Ascending aorta (tissue), 2 donors: Measurements from ENCODE around the gene ARHGEF1. TPM values are rescaled to one million over a fixed set of nuclear protein-coding genes. Genes with fewer than 3 reads are reported as not detected.

ENCODE experiments used
- DNase-seq, 2 donors: peaks; one replicate each; pipeline ENCODE4 v3.0.0-alpha.2; 2019; ENCODE audit warnings: low spot score in 2 of 2
- H3K27ac ChIP-seq, 2 donors: fragments of 200-600 bp; sonication (generic); one replicate each; pipeline ENCODE4 v1.5.1; 2016 to 2017; ENCODE audit warnings: mild to moderate bottlenecking in 1 of 2
- H3K27me3 ChIP-seq: fragments of 200-600 bp; sonication (generic); one replicate; pipeline ENCODE4 v1.5.1; 2017
- H3K36me3 ChIP-seq, 2 donors: fragments of 200-600 bp; sonication (generic); one replicate each; pipeline ENCODE4 v1.5.1; 2016
- H3K4me1 ChIP-seq, 2 donors: fragments of 200-600 bp; sonication (generic); one replicate each; pipeline ENCODE4 v1.5.1; 2016 to 2017; ENCODE audit warnings: mild to moderate bottlenecking in 1 of 2
- H3K4me3 ChIP-seq, 2 donors: fragments of 200-600 bp; sonication (generic); one replicate each; pipeline ENCODE4 v1.5.1; 2016 to 2017; ENCODE audit warnings: mild to moderate bottlenecking in 1 of 2
- H3K9me3 ChIP-seq, 2 donors: fragments of 200-600 bp; sonication (generic); one replicate each; pipeline ENCODE4 v1.5.1; 2016
- intact Hi-C: fragments of 100-400 bp; cut with DNase I; formaldehyde crosslinking; loops from one replicate; pipeline ENCODE4 v1.15.1; 2023
- total RNA-seq: library from RNA; depleted of rRNA; stranded (reverse); fragments of >200 nt; gene quantifications from one replicate; pipeline ENCODE4 v1.1.0, GENCODE V29; 2016
- TF ChIP-seq, protein P1 (sequence below), 3 experiments: fragments of 200-600 bp in 2 of 3; fragments of 450-650 bp in 1 of 3; sonication (generic) in 2 of 3; IDR thresholded peaks; one replicate each; pipeline ENCODE4 v1.5.1; 2016 to 2019; ENCODE audit warnings: antibody characterized with exemption in 3 of 3, mild to moderate bottlenecking in 1 of 3, moderate library complexity in 1 of 3

Gene ARHGEF1
- total RNA-seq, 1 donor from 2014 or later: 178 TPM

DNA sequence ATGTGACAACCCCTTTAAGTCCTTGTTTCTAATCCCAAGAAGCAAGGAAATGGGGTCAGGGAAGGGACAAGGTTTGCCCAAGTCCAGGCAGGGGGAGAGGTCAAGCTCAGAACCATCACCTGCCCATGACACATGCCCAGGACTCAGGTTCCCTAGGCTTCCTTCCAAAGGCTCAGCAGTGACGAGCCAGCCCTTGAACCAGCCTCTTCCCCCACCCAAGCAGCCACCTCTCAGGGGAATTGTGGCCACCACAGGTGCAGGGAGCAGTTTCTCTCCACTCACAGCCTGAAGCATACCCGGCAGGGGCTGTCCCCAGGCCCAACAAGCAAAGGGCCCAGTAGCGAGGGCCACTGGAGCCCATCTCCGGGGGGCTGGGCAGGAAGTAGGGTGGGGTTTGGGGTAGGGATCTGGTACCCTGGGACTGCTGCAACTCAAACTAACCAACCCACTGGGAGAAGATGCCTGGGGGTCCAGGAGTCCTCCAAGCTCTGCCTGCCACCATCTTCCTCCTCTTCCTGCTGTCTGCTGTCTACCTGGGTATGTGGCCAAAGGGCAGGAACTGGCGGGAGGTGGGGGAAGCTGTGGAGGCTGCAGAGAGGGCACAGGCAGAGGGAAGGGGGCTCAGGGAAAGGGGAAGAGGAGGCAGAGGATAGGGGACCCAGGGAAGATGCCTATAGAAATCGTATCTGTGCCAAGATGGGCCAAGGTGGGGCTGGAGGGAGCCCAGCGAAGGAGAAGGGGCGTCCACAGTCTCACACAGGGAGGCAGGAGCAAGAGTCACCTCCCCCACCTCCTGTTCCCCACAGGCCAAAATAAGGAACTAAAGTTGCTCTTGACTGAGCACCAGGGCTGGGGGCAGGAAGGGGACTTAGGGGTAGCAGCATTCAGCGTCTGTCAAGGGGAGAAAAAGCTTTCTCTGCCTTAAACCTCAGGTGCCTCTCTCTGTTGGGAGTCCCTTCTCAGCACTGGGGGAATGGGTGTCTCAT lies 5.8 kb upstream of the ARHGEF1 start, which contains the start of gene CD79A:
TSS of gene CD79A (plus strand) at position 433 of the 986 bp plus-strand sequence. CDS start at position 459, 26 bp downstream.
- Histone ChIP-seq H3K27ac (no peak within 1 kb of the TSS), H3K4me3 (no peak within 1 kb of the TSS)
- intact Hi-C loops: no loop called here

DNA sequence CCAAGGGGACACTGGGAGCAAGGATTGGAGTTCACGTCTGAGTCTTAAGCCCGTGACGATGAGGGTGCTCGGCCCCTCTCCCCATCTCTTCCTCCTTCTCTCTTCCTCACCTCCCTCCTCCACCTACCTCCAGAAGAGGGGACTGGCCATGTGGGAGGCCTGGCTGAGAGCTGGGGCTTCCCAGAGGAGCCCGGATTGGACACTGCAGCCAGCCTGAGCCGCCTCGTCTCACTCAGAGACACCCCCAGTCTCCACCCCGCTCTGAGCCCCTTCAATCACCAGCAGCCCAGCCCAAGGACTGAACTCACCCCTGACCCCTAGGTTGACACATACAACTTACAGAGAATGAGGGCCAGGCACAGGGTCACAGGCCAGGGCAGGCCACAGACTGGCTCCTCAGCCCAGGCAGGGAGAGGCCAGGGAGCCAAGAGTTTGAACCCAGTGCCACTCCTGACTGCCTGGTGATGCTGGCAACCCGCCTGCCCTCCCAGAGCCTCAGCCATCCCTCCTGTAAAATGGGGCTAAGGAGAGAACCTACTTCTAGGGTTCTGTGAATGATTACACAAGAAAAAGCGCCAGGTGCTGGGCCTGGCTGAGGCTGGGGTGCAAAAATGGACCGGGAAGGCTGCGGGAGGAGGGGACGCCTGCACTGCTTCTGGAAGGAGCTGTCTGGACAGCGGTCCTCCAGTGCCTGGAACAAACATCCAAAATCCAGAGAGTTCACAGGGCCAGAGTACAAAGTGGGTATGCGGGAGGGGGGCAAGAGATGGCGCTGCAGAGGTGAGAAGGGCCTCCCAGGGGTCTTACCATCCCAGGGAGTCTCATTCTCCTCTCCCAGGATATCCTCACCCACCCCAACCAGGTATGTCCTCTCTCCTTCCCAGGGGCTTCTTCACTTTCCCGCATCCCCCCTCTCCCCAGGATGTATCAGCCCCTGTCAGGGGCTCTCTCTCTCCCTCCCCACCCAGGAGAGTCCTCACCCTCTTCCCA lies 4.8 kb upstream of the ARHGEF1 start:
- Histone ChIP-seq H3K4me3 (no peak overlapping the region), H3K27ac (no peak overlapping the region), H3K36me3 (no peaks in the 10 kb centered on the region), H3K27me3 (no peaks in the 10 kb centered on the region), H3K9me3 (no peaks in the 10 kb centered on the region), H3K4me1 (no peaks in the 10 kb centered on the region)
- TF ChIP-seq, protein P1, sequence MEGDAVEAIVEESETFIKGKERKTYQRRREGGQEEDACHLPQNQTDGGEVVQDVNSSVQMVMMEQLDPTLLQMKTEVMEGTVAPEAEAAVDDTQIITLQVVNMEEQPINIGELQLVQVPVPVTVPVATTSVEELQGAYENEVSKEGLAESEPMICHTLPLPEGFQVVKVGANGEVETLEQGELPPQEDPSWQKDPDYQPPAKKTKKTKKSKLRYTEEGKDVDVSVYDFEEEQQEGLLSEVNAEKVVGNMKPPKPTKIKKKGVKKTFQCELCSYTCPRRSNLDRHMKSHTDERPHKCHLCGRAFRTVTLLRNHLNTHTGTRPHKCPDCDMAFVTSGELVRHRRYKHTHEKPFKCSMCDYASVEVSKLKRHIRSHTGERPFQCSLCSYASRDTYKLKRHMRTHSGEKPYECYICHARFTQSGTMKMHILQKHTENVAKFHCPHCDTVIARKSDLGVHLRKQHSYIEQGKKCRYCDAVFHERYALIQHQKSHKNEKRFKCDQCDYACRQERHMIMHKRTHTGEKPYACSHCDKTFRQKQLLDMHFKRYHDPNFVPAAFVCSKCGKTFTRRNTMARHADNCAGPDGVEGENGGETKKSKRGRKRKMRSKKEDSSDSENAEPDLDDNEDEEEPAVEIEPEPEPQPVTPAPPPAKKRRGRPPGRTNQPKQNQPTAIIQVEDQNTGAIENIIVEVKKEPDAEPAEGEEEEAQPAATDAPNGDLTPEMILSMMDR (IDR thresholded peaks at IDR 0.05): no peak
- intact Hi-C loops: no loop called here
- no peak for DNase-seq

More for the DNA sequence above, 5.8 kb upstream of the ARHGEF1 start, which contains the start of gene CD79A:
- TF ChIP-seq, protein P1 (IDR thresholded peaks at IDR 0.05): no peak
- Histone ChIP-seq H3K9me3 (no peaks in the 10 kb centered on the region), H3K27me3 (no peaks in the 10 kb centered on the region), H3K36me3 (peaks cover 0 to 2% of the 10 kb centered on the region in 2 donors), H3K4me1 (no peaks in the 10 kb centered on the region)
- no peak for DNase-seq

DNA sequence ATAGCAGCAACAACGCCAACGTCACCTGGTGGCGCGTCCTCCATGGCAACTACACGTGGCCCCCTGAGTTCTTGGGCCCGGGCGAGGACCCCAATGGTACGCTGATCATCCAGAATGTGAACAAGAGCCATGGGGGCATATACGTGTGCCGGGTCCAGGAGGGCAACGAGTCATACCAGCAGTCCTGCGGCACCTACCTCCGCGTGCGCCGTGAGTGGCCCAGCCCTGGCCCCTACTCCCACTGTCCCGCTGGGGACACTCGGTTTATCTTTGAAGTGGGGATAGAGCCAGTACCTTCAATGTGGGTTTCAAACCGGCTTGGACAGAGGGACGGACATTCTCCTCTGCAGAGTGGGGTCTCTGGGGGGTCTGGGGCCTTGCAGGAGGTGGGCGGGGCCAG lies 3.9 kb upstream of the ARHGEF1 start:
- Histone ChIP-seq H3K4me1 (no peaks in the 10 kb centered on the region), H3K27ac (no peak overlapping the region), H3K36me3 (no peaks in the 10 kb centered on the region), H3K27me3 (no peaks in the 10 kb centered on the region), H3K9me3 (no peaks in the 10 kb centered on the region), H3K4me3 (no peak overlapping the region)
- intact Hi-C loops: no loop called here
- no peak for DNase-seq
- TF ChIP-seq, protein P1 (IDR thresholded peaks at IDR 0.05): no peak

DNA sequence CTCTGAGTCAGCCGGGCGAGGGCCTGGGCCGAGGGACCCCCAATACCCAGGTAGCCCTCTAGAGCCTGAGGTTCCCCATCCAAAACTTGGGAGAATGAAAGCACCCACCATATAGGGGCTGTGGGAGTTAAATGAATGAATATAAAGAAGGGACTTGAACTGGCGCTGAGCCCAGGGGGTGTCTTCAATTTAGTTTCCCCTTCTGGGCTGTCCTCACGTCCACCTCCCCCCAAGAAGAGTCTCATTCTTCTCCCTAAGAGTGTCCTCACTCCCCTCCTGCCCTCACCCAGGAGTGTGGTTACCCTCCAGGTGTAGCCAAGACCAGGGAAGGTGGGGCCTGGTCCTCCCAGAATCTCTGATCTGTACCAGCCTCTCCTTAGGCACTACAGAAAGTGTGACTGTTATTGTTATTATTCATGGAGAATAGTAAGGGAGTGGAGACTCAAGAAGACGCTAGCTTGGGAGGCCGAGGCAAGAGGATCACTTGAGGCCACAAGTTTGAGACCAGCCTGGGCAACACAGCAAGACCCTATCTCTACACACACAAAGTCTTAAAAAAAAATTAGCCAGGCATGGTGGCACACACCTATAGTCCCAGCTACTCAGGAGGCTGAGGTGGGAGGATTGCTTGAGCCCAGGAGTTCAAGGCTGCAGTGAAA lies 3.2 kb upstream of the ARHGEF1 start:
- Histone ChIP-seq H3K4me3 (no peak overlapping the region), H3K4me1 (peaks cover 4% of the 10 kb centered on the region in 2 donors), H3K27ac (no peak overlapping the region), H3K27me3 (no peaks in the 10 kb centered on the region), H3K36me3 (no peaks in the 10 kb centered on the region), H3K9me3 (no peaks in the 10 kb centered on the region)
- intact Hi-C loops: loop anchor here (5.0 kb wide), 3 partner anchors 198 to 442 kb away; partner anchors contain the start of genes DEDD2, DMAC2 and ZNF574
- DNase-seq: no peak
- TF ChIP-seq, protein P1 (IDR thresholded peaks at IDR 0.05): no peak

DNA sequence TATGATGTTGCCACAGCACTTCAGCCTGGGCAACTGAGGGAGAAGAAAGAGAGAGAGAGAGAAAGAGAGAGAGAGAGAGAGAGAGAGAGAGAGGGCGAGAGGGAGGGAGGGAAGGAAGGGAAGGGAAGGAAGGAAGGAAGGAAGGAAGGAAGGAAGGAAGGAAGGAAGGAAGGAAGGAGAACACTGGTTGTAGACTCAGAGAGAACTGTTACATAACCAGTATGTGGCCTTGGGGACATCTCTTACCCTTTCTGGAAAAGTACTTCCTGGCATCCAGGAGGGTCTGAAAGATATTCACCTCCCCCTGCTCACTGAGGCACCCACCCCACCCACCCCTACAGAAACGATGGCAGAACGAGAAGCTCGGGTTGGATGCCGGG lies 2.7 kb upstream of the ARHGEF1 start:
- H3K4me3 ChIP-seq: no peak overlapping the region
- no peak overlapping the region for H3K27ac ChIP-seq
- no peak for DNase-seq
- no peaks in the 10 kb centered on the region for H3K9me3 ChIP-seq
- H3K4me1 ChIP-seq: peaks cover 9% of the 10 kb centered on the region in 2 donors
- intact Hi-C loops: loop anchor here (5.0 kb wide), 3 partner anchors 197 to 443 kb away; partner anchors contain the start of genes DEDD2, DMAC2 and ZNF574
- TF ChIP-seq, protein P1 (IDR thresholded peaks at IDR 0.05): no peak
- H3K36me3 ChIP-seq: no peaks in the 10 kb centered on the region
- H3K27me3 ChIP-seq: no peaks in the 10 kb centered on the region
